H9 (cell line): Measurements from ENCODE around the gene HPCAL4. TPM values are rescaled to one million over a fixed set of nuclear protein-coding genes. Genes with fewer than 3 reads are reported as not detected.

Experiments
- DNase-seq: peaks from one replicate; pipeline ENCODE4 v3.0.0-alpha.2; 2017
- H2AFZ ChIP-seq: one replicate; pipeline ENCODE4 v1.6.1; 2013; ENCODE audit warnings: mild to moderate bottlenecking, low read length, control low read depth, moderate library complexity
- H2AK5ac ChIP-seq: 2 replicates; pipeline ENCODE4 v1.6.1; 2013; ENCODE audit warnings: low read length, control low read depth, mixed read lengths; ENCODE audit not compliant: insufficient read length
- H2BK120ac ChIP-seq: one replicate; pipeline ENCODE4 v1.6.1; 2013; ENCODE audit warnings: low read depth, mild to moderate bottlenecking, low read length, control low read depth, inconsistent platforms; ENCODE audit not compliant: poor library complexity, severe bottlenecking
- H2BK12ac ChIP-seq: 2 replicates; pipeline ENCODE4 v1.6.1; 2013; ENCODE audit warnings: low read length, control low read depth, mixed read lengths, low read depth; ENCODE audit not compliant: insufficient read length
- H2BK15ac ChIP-seq: 2 replicates; pipeline ENCODE4 v1.6.1; 2013; ENCODE audit warnings: low read depth, low read length, control low read depth
- H2BK20ac ChIP-seq: one replicate; pipeline ENCODE4 v1.6.1; 2013; ENCODE audit warnings: low read depth, mild to moderate bottlenecking, low read length, control low read depth, inconsistent platforms; ENCODE audit not compliant: poor library complexity, severe bottlenecking
- H2BK5ac ChIP-seq: 2 replicates; pipeline ENCODE4 v1.6.1; 2013; ENCODE audit warnings: low read length, control low read depth, mixed read lengths; ENCODE audit not compliant: insufficient read length
- H3K14ac ChIP-seq: 2 replicates; pipeline ENCODE4 v1.6.1; 2013; ENCODE audit warnings: low read length, control low read depth; ENCODE audit not compliant: insufficient read depth
- H3K18ac ChIP-seq: 2 replicates; pipeline ENCODE4 v1.6.1; 2013; ENCODE audit warnings: low read depth, mild to moderate bottlenecking, mixed read lengths, low read length, control low read depth; ENCODE audit not compliant: insufficient read length
- H3K23ac ChIP-seq: 2 replicates; pipeline ENCODE4 v1.6.1; 2013; ENCODE audit warnings: low read length, control low read depth, mixed read lengths, low read depth; ENCODE audit not compliant: insufficient read length
- H3K23me2 ChIP-seq: 2 replicates; pipeline ENCODE4 v1.6.1; 2013; ENCODE audit warnings: low read depth, mild to moderate bottlenecking, mixed read lengths, low read length, control low read depth; ENCODE audit not compliant: insufficient read length, poor library complexity, severe bottlenecking
- H3K27ac ChIP-seq: 2 replicates; pipeline ENCODE4 v1.5.1; 2013; ENCODE audit warnings: low read length, control low read depth, mixed read lengths, low read depth; ENCODE audit not compliant: insufficient read length
- H3K27me3 ChIP-seq: 2 replicates; pipeline ENCODE4 v1.6.1; 2013; ENCODE audit warnings: low read length, control low read depth, inconsistent platforms; ENCODE audit not compliant: insufficient read depth
- H3K4ac ChIP-seq: 2 replicates; pipeline ENCODE4 v1.6.1; 2013; ENCODE audit warnings: low read depth, mild to moderate bottlenecking, control low read depth, inconsistent platforms, low read length, moderate library complexity
- H3K4me1 ChIP-seq: 2 replicates; pipeline ENCODE4 v1.6.1; 2013; ENCODE audit warnings: low read length, control low read depth, inconsistent platforms; ENCODE audit not compliant: insufficient read depth
- H3K4me2 ChIP-seq: 2 replicates; pipeline ENCODE4 v1.6.1; 2013; ENCODE audit warnings: low read length, control low read depth, mixed read lengths; ENCODE audit not compliant: insufficient read length, insufficient read depth
- H3K56ac ChIP-seq: 2 replicates; pipeline ENCODE4 v1.6.1; 2013; ENCODE audit warnings: low read depth, mild to moderate bottlenecking, mixed read lengths, low read length, control low read depth; ENCODE audit not compliant: insufficient read length
- H3K79me1 ChIP-seq: 2 replicates; pipeline ENCODE4 v1.6.1; 2013; ENCODE audit warnings: low read depth, mild to moderate bottlenecking, moderate library complexity, low read length, control low read depth, inconsistent platforms; ENCODE audit not compliant: insufficient read depth, poor library complexity, severe bottlenecking
- H3K79me2 ChIP-seq: 2 replicates; pipeline ENCODE4 v1.6.1; 2013; ENCODE audit warnings: low read length, control low read depth, inconsistent platforms; ENCODE audit not compliant: insufficient read depth
- H3K9ac ChIP-seq: 2 replicates; pipeline ENCODE4 v1.6.1; 2013; ENCODE audit warnings: low read length, control low read depth, mixed read lengths; ENCODE audit not compliant: insufficient read length; ENCODE audit errors: extremely low read depth
- H3K9me3 ChIP-seq: one replicate; pipeline ENCODE4 v1.6.1; 2013; ENCODE audit warnings: low read depth, low read length, inconsistent platforms; ENCODE audit not compliant: control insufficient read depth
- H3T11ph ChIP-seq: one replicate; pipeline ENCODE4 v1.6.1; 2013; ENCODE audit warnings: mild to moderate bottlenecking, low read length, control low read depth, inconsistent platforms
- H4K20me1 ChIP-seq: one replicate; pipeline ENCODE4 v1.6.1; 2013; ENCODE audit not compliant: control insufficient read depth, insufficient read length, insufficient read depth
- H4K5ac ChIP-seq: 2 replicates; pipeline ENCODE4 v1.6.1; 2013; ENCODE audit warnings: low read depth, mild to moderate bottlenecking, mixed read lengths, low read length, control low read depth; ENCODE audit not compliant: insufficient read length
- H4K8ac ChIP-seq: replicated peaks from 2 replicates; pipeline ENCODE4 v1.6.1; 2013; ENCODE audit warnings: low read length, control low read depth, mixed read lengths, low read depth; ENCODE audit not compliant: insufficient read length
- H4K91ac ChIP-seq: 2 replicates; pipeline ENCODE4 v1.6.1; 2013; ENCODE audit warnings: low read depth, mild to moderate bottlenecking, moderate library complexity, mixed read lengths, low read length, control low read depth; ENCODE audit not compliant: insufficient read length
- H3K27ac Mint-ChIP-seq, 3 experiments: 2 replicates in 2 of 3; 3 replicates in 1 of 3; pipeline ENCODE4 v1.8.0; 2020 to 2021; ENCODE audit warnings: mixed read lengths in 3 of 3, mild to moderate bottlenecking in 1 of 3, moderate library complexity in 1 of 3
- H3K27me3 Mint-ChIP-seq: 2 replicates; pipeline ENCODE4 v1.8.0; 2021; ENCODE audit warnings: low read depth, mild to moderate bottlenecking, moderate library complexity, mixed read lengths
- H3K36me3 Mint-ChIP-seq, 3 experiments: 2 replicates in 2 of 3; 3 replicates in 1 of 3; pipeline ENCODE4 v1.8.0; 2020 to 2021; ENCODE audit warnings: low read depth in 3 of 3, mixed read lengths in 3 of 3; ENCODE audit not compliant: insufficient read depth in 1 of 3
- H3K4me1 Mint-ChIP-seq, 2 experiments: 2 replicates each; pipeline ENCODE4 v1.8.0; 2020; ENCODE audit warnings: mixed read lengths in 2 of 2
- H3K4me3 Mint-ChIP-seq, 2 experiments: 2 replicates in 1 of 2; 3 replicates in 1 of 2; pipeline ENCODE4 v1.8.0; 2020 to 2021; ENCODE audit warnings: mild to moderate bottlenecking in 2 of 2, mixed read lengths in 2 of 2, moderate library complexity in 1 of 2
- H3K9me3 Mint-ChIP-seq, 2 experiments: 2 replicates in 1 of 2; 3 replicates in 1 of 2; pipeline ENCODE4 v1.8.0; 2020; ENCODE audit warnings: mild to moderate bottlenecking in 2 of 2, mixed read lengths in 2 of 2, moderate library complexity in 1 of 2
- CTCF ChIP-seq: fragments of 200-600 bp; sonication (generic); conservative IDR thresholded peaks from 3 replicates; pipeline ENCODE4 v1.8.0; 2021; ENCODE audit warnings: antibody characterized with exemption, mild to moderate bottlenecking
- WGBS: extraction: QIAGEN DNeasy Blood & Tissue Kit; methylation state at CpG from one replicate; pipeline ENCODE4 v1.1.7; 2013; ENCODE audit warnings: missing lambda C conversion rate, low lambda C conversion rate, mixed read lengths; ENCODE audit not compliant: insufficient read length; ENCODE audit errors: extremely low coverage; 5-methylcytosine and 5-hydroxymethylcytosine counted together
- total RNA-seq: library from RNA; stranded (reverse); gene quantifications from 2 replicates; pipeline ENCODE4 v1.2.1, GENCODE V29; 2021

HPCAL4 gene
- total RNA-seq, 1 experiment from 2014 or later: 0.15 TPM

GRCh38 chr1:39729842-39730241 is 38.6 kb upstream of the HPCAL4 start:
- Histone ChIP-seq H3K23me2 (no peaks in the 10 kb centered on the region), H3K27ac (no peak overlapping the region), H2BK12ac (no peak overlapping the region), H3K4me1 (no peaks in the 10 kb centered on the region), H3T11ph (no peak overlapping the region), H2BK120ac (no peak overlapping the region), H3K18ac (no peak overlapping the region), H2BK20ac (no peak overlapping the region), H3K79me2 (no peaks in the 10 kb centered on the region), H3K9ac (no peak overlapping the region), H3K23ac (no peak overlapping the region), H4K5ac (no peak overlapping the region), H3K4ac (no peak overlapping the region), H4K91ac (no peak overlapping the region), H3K27me3 (peaks cover 33% of the 10 kb centered on the region; the same call in 1 of the 2 replicates), H4K20me1 (no peaks in the 10 kb centered on the region), H2AFZ (no peak overlapping the region), H3K4me2 (no peak overlapping the region), H2AK5ac (no peak overlapping the region), H4K8ac (no peak overlapping the region), H2BK15ac (no peak overlapping the region), H3K14ac (no peak overlapping the region), H3K56ac (no peak overlapping the region), H3K9me3 (no peaks in the 10 kb centered on the region), H2BK5ac (no peak overlapping the region), H3K79me1 (no peaks in the 10 kb centered on the region)
- WGBS: no CpG with 5 or more reads among the region's 4 CpGs
- DNase-seq: no peak
- H3K4me3 Mint-ChIP-seq: no peak overlapping the region
- no peaks in the 10 kb centered on the region; a peak in 1 of 5 replicates for H3K9me3 Mint-ChIP-seq
- no peak overlapping the region for H3K27ac Mint-ChIP-seq
- H3K4me1 Mint-ChIP-seq: no peaks in the 10 kb centered on the region
- peaks cover 99% of the 10 kb centered on the region for H3K27me3 Mint-ChIP-seq
- H3K36me3 Mint-ChIP-seq: no peaks in the 10 kb centered on the region
- TF ChIP-seq CTCF: no peak
